ENCODE measurements around the gene RETN.

- TF ChIP-seq JUN (IDR thresholded peaks at IDR 0.05; ENCODE audit: borderline replicate concordance, insufficient read depth, insufficient read length, low read depth) (no peak), EZH2 (IDR thresholded peaks at IDR 0.05; ENCODE audit: borderline replicate concordance, low read depth, low read length, severe bottlenecking) (no peak), FOS (IDR thresholded peaks at IDR 0.05; ENCODE audit: borderline replicate concordance, insufficient read depth, low read length) (no peak)
- TF ChIP-seq, protein P1, sequence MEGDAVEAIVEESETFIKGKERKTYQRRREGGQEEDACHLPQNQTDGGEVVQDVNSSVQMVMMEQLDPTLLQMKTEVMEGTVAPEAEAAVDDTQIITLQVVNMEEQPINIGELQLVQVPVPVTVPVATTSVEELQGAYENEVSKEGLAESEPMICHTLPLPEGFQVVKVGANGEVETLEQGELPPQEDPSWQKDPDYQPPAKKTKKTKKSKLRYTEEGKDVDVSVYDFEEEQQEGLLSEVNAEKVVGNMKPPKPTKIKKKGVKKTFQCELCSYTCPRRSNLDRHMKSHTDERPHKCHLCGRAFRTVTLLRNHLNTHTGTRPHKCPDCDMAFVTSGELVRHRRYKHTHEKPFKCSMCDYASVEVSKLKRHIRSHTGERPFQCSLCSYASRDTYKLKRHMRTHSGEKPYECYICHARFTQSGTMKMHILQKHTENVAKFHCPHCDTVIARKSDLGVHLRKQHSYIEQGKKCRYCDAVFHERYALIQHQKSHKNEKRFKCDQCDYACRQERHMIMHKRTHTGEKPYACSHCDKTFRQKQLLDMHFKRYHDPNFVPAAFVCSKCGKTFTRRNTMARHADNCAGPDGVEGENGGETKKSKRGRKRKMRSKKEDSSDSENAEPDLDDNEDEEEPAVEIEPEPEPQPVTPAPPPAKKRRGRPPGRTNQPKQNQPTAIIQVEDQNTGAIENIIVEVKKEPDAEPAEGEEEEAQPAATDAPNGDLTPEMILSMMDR (IDR thresholded peaks at IDR 0.05; ENCODE audit: extremely low read depth in 1 of 2, insufficient read depth in 1 of 2, low read depth in 1 of 2, low read length in 2 of 2): no peak
Measured at GRCh38 chr19:7697721-7698287, 29.0 kb downstream of the RETN start.

All from endothelial cell of umbilical vein (primary cell).